Central memory CD8-positive, alpha-beta T cell (primary cell): ENCODE results near the gene PRDM11.

Experiments used
- ATAC-seq: fragments of 150-1000 bp; cut with Tn5 transposase; replicated peaks from 2 replicates; pipeline ENCODE4 v1.10.0; 2022; ENCODE audit warnings: mild to moderate bottlenecking, moderate FRiP score, moderate number of reproducible peaks; ENCODE audit not compliant: poor library complexity, severe bottlenecking; ENCODE audit errors: extremely low read depth
- DNase-seq, 2 donors: peaks; one replicate each; pipeline ENCODE4 v3.0.0; 2021; ENCODE audit warnings: low spot score in 2 of 2
- H3K27ac Mint-ChIP-seq: one replicate; pipeline ENCODE4 v1.8.0; 2022; ENCODE audit warnings: low read depth, mild to moderate bottlenecking, moderate library complexity, mixed read lengths
- H3K27me3 Mint-ChIP-seq: one replicate; pipeline ENCODE4 v1.8.0; 2022; ENCODE audit warnings: mixed read lengths
- H3K36me3 Mint-ChIP-seq: one replicate; pipeline ENCODE4 v1.8.0; 2022; ENCODE audit warnings: mild to moderate bottlenecking, moderate library complexity, mixed read lengths; ENCODE audit not compliant: insufficient read depth
- H3K4me1 Mint-ChIP-seq: one replicate; pipeline ENCODE4 v1.8.0; 2022; ENCODE audit warnings: mixed read lengths
- H3K4me3 Mint-ChIP-seq: one replicate; pipeline ENCODE4 v1.8.0; 2022; ENCODE audit warnings: mild to moderate bottlenecking, moderate library complexity, mixed read lengths
- H3K9me3 Mint-ChIP-seq: one replicate; pipeline ENCODE4 v1.8.0; 2022; ENCODE audit warnings: mixed read lengths

PRDM11 gene

GRCh38 chr11:45145083-45145378, 1.4 kb upstream of the PRDM11 start:
- peak overlapping the region; percentile 40 for H3K4me3 Mint-ChIP-seq
- no peak overlapping the region for H3K27ac Mint-ChIP-seq
- peaks cover 2% of the 10 kb centered on the region for H3K36me3 Mint-ChIP-seq
- DNase-seq (no peak), ATAC-seq (no peak)
- no peaks in the 10 kb centered on the region for H3K27me3 Mint-ChIP-seq
- H3K4me1 Mint-ChIP-seq = peaks cover 29% of the 10 kb centered on the region
- no peaks in the 10 kb centered on the region for H3K9me3 Mint-ChIP-seq

- H3K27ac Mint-ChIP-seq = peak overlapping the region; percentile 93
- H3K27me3 Mint-ChIP-seq = no peaks in the 10 kb centered on the region
- DNase-seq (no peak), ATAC-seq (no peak)
- peaks cover 2% of the 10 kb centered on the region for H3K36me3 Mint-ChIP-seq
- peaks cover 34% of the 10 kb centered on the region for H3K4me1 Mint-ChIP-seq
- H3K4me3 Mint-ChIP-seq = peak overlapping the region; percentile 82
- H3K9me3 Mint-ChIP-seq = no peaks in the 10 kb centered on the region
These were observed 914 bp upstream of the PRDM11 start for GRCh38 chr11:45145379-45146071.

- H3K4me1 Mint-ChIP-seq = peaks cover 46% of the 10 kb centered on the region
- H3K4me3 Mint-ChIP-seq = peak overlapping the region; percentile 82
- peaks cover 2% of the 10 kb centered on the region for H3K36me3 Mint-ChIP-seq
- DNase-seq (peak; percentile 77 to 85), ATAC-seq (peak; percentile 95)
- no peaks in the 10 kb centered on the region for H3K27me3 Mint-ChIP-seq
- H3K9me3 Mint-ChIP-seq = no peaks in the 10 kb centered on the region
- H3K27ac Mint-ChIP-seq = peak overlapping the region; percentile 93
These were observed 734 bp downstream of the PRDM11 start for GRCh38 chr11:45147017-45147728.

- no peaks in the 10 kb centered on the region for H3K27me3 Mint-ChIP-seq
- peaks cover 2% of the 10 kb centered on the region for H3K36me3 Mint-ChIP-seq
- ATAC-seq (no peak), DNase-seq (no peak)
- H3K9me3 Mint-ChIP-seq = no peaks in the 10 kb centered on the region
- H3K4me3 Mint-ChIP-seq = peak overlapping the region; percentile 82
- H3K4me1 Mint-ChIP-seq = peaks cover 55% of the 10 kb centered on the region
- H3K27ac Mint-ChIP-seq = peak overlapping the region; percentile 3
These were observed 1.6 kb downstream of the PRDM11 start for GRCh38 chr11:45147891-45148675.

GRCh38 chr11:45149483-45150056, 3.1 kb downstream of the PRDM11 start:
- H3K4me1 Mint-ChIP-seq = peaks cover 57% of the 10 kb centered on the region
- no peak for ATAC-seq
- H3K9me3 Mint-ChIP-seq = no peaks in the 10 kb centered on the region
- H3K27me3 Mint-ChIP-seq = no peaks in the 10 kb centered on the region
- H3K4me3 Mint-ChIP-seq = no peak overlapping the region
- peaks cover 2% of the 10 kb centered on the region for H3K36me3 Mint-ChIP-seq
- DNase-seq = no peak
- H3K27ac Mint-ChIP-seq = no peak overlapping the region

- DNase-seq (no peak), ATAC-seq (no peak)
- Mint-ChIP-seq H3K27me3 (no peaks in the 10 kb centered on the region), H3K36me3 (peaks cover 2% of the 10 kb centered on the region), H3K4me1 (peaks cover 61% of the 10 kb centered on the region), H3K9me3 (no peaks in the 10 kb centered on the region), H3K27ac (no peak overlapping the region), H3K4me3 (no peak overlapping the region)
These were observed 3.9 kb downstream of the PRDM11 start for GRCh38 chr11:45150301-45150700.

- H3K36me3 Mint-ChIP-seq = peaks cover 1% of the 10 kb centered on the region
- H3K27ac Mint-ChIP-seq = no peak overlapping the region
- no peak for DNase-seq
- no peaks in the 10 kb centered on the region for H3K9me3 Mint-ChIP-seq
- peaks cover 65% of the 10 kb centered on the region for H3K4me1 Mint-ChIP-seq
- no peak for ATAC-seq
- H3K27me3 Mint-ChIP-seq = no peaks in the 10 kb centered on the region
- H3K4me3 Mint-ChIP-seq = no peak overlapping the region
These were observed 4.5 kb downstream of the PRDM11 start for GRCh38 chr11:45150943-45151342.

GRCh38 chr11:45151362-45151982, 5.0 kb downstream of the PRDM11 start:
- Mint-ChIP-seq H3K36me3 (peaks cover 2% of the 10 kb centered on the region), H3K4me1 (peaks cover 64% of the 10 kb centered on the region), H3K27ac (no peak overlapping the region), H3K27me3 (no peaks in the 10 kb centered on the region), H3K4me3 (no peak overlapping the region), H3K9me3 (no peaks in the 10 kb centered on the region)
- ATAC-seq (no peak), DNase-seq (no peak)

GRCh38 chr11:45152740-45153595, 6.5 kb downstream of the PRDM11 start:
- Mint-ChIP-seq H3K36me3 (peaks cover 2% of the 10 kb centered on the region), H3K27ac (no peak overlapping the region), H3K27me3 (no peaks in the 10 kb centered on the region), H3K9me3 (no peaks in the 10 kb centered on the region), H3K4me3 (no peak overlapping the region), H3K4me1 (peaks cover 69% of the 10 kb centered on the region)
- no peak for ATAC-seq
- DNase-seq = no peak

- Mint-ChIP-seq H3K4me1 (peaks cover 65% of the 10 kb centered on the region), H3K27me3 (no peaks in the 10 kb centered on the region), H3K4me3 (no peak overlapping the region), H3K27ac (peak overlapping the region; percentile 6), H3K9me3 (no peaks in the 10 kb centered on the region), H3K36me3 (peaks cover 2% of the 10 kb centered on the region)
- ATAC-seq = no peak
- no peak for DNase-seq
These were observed 7.8 kb downstream of the PRDM11 start for GRCh38 chr11:45154276-45154675.

GRCh38 chr11:45155058-45155551, 8.7 kb downstream of the PRDM11 start:
- H3K36me3 Mint-ChIP-seq = peaks cover 2% of the 10 kb centered on the region
- no peak overlapping the region for H3K4me3 Mint-ChIP-seq
- no peak for ATAC-seq
- H3K9me3 Mint-ChIP-seq = no peaks in the 10 kb centered on the region
- H3K27me3 Mint-ChIP-seq = no peaks in the 10 kb centered on the region
- H3K27ac Mint-ChIP-seq = peak overlapping the region; percentile 6
- no peak for DNase-seq
- peaks cover 61% of the 10 kb centered on the region for H3K4me1 Mint-ChIP-seq
